Stimulated activated CD4-positive, alpha-beta T cell treated with anti-CD3 and anti-CD28 coated beads, Interleukin-15, amount 100 ng/mL, for 1 hour (primary cell): ENCODE results near the gene ECT2.
"Not testable (repeated sequence)": the region's sequence is repeated elsewhere in the genome, so short reads cannot be mapped to it uniquely, and the experiment has no call there.

Experiments
- DNase-seq, 2 donors: peaks; one replicate each; pipeline ENCODE4 v3.0.0-alpha.2; 2020; ENCODE audit warnings: low read depth in 1 of 2, low spot score in 1 of 2

The ECT2 gene

DNA sequence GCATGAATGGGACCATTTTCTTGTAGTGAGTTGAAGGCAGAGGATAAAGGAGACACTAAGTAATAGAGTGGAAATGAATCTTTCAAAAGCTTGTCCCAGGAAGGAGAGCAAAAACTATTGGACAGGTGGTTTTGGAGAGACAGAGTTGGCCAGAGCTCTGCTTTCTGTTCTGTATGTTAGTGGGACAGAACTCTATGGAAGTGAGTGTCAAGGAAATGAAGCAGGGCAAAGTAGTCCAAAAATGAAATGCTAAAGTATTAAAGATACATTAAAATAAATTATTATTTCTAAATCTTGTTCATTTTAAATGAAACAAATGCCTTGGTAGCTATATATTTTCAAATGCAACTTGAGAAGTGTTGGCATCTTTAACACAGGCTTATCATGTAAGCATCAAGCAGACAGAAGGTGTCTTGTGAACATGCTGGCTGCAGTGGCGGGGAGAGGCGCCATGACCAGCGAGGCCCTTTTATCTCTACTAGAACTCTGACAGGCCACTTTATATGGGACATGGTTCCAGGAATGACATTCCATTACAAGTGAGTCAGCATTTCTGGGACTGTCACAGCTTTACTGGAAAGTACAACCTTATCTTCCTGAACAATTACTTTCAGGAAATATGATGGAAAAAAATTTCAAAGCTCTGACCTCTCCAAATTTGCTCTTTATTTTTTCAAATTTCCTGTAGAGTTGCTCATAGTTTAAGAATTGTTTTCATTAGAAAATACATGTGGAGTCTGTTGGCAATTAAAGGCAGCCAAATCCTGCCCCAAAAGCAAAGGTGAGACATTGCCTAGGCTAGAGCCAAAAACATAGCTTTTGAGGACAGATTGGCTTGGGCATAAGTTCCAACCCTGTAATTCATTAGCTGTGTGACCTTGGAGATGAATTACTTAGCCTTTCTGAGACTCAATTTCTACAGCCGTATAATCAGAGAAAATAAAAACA lies 106.5 kb downstream of the ECT2 start:
- no peak for DNase-seq

DNA sequence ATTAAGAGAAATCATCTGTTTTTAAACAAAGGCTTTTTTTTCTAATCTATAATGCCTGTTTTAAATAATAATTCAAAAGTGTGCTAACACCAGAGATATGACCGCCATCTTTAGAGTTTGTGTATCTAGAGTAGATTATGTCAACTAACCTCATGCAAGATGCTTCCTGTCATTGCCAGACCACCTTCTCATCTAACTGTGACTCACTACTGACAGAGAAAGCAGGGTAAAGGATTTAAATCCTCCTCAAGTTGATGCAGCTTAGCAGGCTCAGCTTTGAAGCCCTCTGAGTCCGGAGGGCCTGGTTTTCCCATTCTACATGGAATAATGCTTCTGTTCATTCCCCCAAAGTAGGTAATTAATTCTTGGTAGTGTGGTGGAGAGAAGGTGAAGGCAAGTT lies 108.5 kb downstream of the ECT2 start:
- DNase-seq = no peak

DNA sequence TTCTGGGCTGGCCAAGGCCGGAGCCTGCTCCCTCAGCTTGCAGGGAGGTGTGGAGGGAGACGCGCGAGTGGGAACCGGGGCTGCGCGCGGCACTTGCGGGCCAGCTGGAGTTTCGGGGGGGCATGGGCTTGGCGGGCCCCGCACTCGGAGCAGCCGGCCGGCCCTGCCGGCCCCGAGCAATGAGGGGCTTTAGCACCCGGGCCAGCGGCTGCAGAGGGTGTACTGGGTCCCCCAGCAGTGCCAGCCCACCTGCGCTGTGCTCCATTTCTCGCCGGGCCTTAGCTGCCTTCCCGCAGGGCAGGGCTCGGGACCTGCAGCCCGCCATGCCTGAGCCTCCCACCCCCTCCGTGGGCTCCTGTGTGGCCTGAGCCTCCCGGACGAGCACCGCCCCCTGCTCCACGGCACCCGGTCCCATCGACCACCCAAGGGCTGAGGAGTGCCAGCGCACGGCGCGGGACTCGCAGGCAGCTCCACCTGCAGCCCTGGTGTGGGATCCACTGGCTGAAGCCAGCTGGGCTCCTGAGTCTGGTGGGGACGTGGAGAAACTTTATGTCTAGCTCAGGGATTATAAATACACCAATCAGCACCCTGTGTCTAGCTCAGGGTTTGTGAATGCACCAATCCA lies 116.3 kb downstream of the ECT2 start:
- DNase-seq = not testable (repeated sequence)

DNA sequence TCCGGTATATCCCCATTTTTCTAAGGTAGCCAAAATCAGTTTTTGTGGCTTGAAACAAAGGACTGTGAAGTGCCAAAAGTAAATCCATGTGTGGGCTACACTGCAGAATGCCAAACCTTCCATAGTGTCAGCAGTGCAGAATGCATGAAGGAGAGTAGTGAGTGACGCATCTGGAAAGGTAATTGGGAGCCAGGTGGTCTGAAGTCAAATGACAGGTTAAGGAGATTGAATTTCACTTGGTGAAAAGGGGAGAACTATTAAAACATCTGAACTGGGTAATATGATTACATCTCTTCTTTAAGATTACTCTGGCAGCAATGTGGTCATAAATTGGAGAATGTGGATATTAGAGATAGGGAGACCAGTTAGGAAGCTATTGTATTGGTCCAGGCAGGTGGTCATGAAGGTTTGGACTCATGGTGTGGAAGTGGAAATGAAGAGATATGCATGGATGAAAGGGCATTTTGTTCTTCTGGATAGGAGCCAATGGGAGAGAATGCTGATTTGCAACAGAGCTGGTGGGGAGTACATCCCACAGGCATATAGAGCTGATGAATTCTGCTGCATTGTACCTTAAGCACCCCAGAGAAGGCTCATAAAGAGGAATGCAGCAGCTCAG lies 118.2 kb downstream of the ECT2 start:
- no peak for DNase-seq

DNA sequence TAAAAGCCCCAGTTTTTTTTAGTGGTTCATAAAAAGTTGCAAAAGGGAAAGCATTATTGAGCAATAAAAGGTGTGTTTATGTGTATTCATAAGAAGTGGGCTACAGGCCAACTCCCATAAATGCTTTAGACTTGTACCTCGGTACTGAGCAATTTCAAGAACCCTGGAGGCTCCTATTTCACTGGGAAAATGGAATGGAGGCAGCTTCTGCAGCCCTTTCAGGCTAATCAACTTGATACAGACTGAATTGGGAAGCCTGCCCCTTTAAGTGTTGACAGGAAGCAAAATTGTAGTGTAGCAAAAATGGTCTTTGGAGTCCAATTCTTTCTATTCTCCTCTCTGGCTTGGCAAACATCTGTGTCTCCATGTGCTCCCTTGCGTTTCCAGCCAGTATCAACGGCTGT lies 118.8 kb downstream of the ECT2 start:
- DNase-seq = no peak

DNA sequence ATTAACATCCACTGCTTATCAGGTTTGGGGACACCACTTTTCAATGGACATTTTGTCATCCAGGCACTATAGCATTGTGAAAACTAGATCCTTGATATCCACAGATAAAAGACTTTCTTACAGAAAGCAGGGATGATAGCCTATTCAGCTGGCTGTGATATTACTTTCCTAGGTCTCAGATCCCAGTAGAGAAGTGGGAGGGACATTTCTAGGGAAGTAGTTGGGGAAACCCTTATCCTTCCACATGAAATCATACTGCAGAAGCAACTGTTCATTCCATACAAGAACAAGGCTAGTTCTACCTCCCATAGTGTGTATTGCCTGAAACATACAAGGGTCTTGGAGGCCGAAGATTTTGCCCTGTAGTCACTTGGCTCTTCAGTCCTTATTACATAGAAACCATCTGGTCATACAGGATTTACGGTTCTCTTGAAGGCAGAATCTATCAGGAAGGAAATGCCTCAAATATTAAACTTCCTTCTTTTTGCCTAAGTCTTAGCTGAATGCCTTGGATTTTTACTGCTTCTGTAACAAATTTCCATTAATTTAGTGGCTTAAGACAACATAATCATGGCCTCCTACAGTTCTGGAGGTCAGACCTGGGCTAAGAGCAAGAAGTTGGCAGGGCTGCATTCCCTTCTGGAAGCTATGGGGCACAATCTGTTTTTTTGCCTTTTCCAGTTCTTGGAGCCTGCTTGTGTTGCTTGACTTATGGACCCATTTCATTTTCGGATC lies 119.4 kb downstream of the ECT2 start:
- no peak for DNase-seq
